Sigmoid colon (tissue), 7 donors: Measurements from ENCODE around the gene GPR158. TPM values are rescaled to one million over a fixed set of nuclear protein-coding genes. Genes with fewer than 3 reads are reported as not detected.
A peak's percentile ranks its signal among the peaks of the same experiment; 100 is the strongest.

ENCODE experiments used
- DNase-seq: peaks from one replicate; pipeline ENCODE4 v3.0.0-alpha.2; 2019
- H3K27ac ChIP-seq, 4 donors: fragments of 200-600 bp; sonication (generic); one replicate each; pipeline ENCODE4 v1.5.1; 2016 to 2019; ENCODE audit warnings: mild to moderate bottlenecking in 1 of 4
- H3K27me3 ChIP-seq, 3 donors: fragments of 200-600 bp; sonication (generic); one replicate each; pipeline ENCODE4 v1.5.1; 2019; ENCODE audit warnings: mild to moderate bottlenecking in 1 of 3
- H3K36me3 ChIP-seq, 4 donors: fragments of 200-600 bp; sonication (generic); one replicate each; pipeline ENCODE4 v1.5.1; 2016 to 2019
- H3K4me1 ChIP-seq, 4 donors: fragments of 200-600 bp; sonication (generic); one replicate each; pipeline ENCODE4 v1.5.1; 2017 to 2019
- H3K4me3 ChIP-seq, 4 donors: fragments of 200-600 bp; sonication (generic); one replicate each; pipeline ENCODE4 v1.5.1; 2017 to 2019; ENCODE audit warnings: mild to moderate bottlenecking in 2 of 4, moderate library complexity in 1 of 4
- H3K9me3 ChIP-seq, 4 donors: fragments of 200-600 bp in 3 of 4; sonication (generic) in 3 of 4; one replicate each; pipeline versions ENCODE4 v1.5.1 to v1.6.1; 2013 to 2019
- CTCF ChIP-seq, 4 experiments: fragments of 450-650 bp in 3 of 4; fragments of 200-600 bp in 1 of 4; IDR thresholded peaks; one replicate each; pipeline ENCODE4 v1.5.1; 2016 to 2019; ENCODE audit warnings: antibody characterized with exemption in 4 of 4, mild to moderate bottlenecking in 3 of 4, moderate library complexity in 2 of 4
- EP300 ChIP-seq, 4 donors: sonication (generic); formaldehyde crosslinking; IDR thresholded peaks; one replicate each; pipeline ENCODE4 v1.6.1; 2017; ENCODE audit warnings: antibody characterized with exemption in 4 of 4
- POLR2A ChIP-seq, 2 donors: fragments of 450-650 bp; IDR thresholded peaks; one replicate each; pipeline ENCODE4 v1.6.1; 2016; ENCODE audit warnings: antibody characterized with exemption in 2 of 2, mild to moderate bottlenecking in 2 of 2, moderate library complexity in 2 of 2
- POLR2AphosphoS5 ChIP-seq, 4 donors: sonication (generic); formaldehyde crosslinking; IDR thresholded peaks; one replicate each; pipeline ENCODE4 v1.6.1; 2017; ENCODE audit warnings: antibody characterized with exemption in 4 of 4
- WGBS, 2 donors: extraction: QIAGEN DNeasy Blood & Tissue Kit; methylation state at CpG; one replicate each; pipeline ENCODE4 v1.1.7; 2013; 5-methylcytosine and 5-hydroxymethylcytosine counted together
- intact Hi-C: fragments of 100-400 bp; cut with DNase I; formaldehyde crosslinking; loops from one replicate; pipeline ENCODE4 v1.15.1; 2023
- polyA plus RNA-seq, 3 donors: library from polyadenylated mRNA; stranded (reverse); fragments of 200-250 nt; gene quantifications; one replicate each; pipeline ENCODE4 v1.2.3, GENCODE V29; 2013
- total RNA-seq, 4 donors: library from RNA; depleted of rRNA; stranded (reverse); fragments of >200 nt; gene quantifications; one replicate each; pipeline ENCODE4 v1.1.0, GENCODE V29; 2016
- donor health status: healthy with polysubstance abuse.
- donor health status: Bipolar disorder and iron deficiency.
- donor health status: healthy.

Gene GPR158
- total and polyA plus RNA-seq, 7 donors = 0.16 to 1.1 (median 0.54) TPM; not detected in 2

- TF ChIP-seq POLR2AphosphoS5 (IDR thresholded peaks at IDR 0.05) (no peak), EP300 (IDR thresholded peaks at IDR 0.05) (no peak), POLR2A (IDR thresholded peaks at IDR 0.05) (no peak), CTCF (IDR thresholded peaks at IDR 0.05) (no peak)
- H3K9me3 ChIP-seq = no peaks in the 10 kb centered on the region
- no peak overlapping the region for H3K4me3 ChIP-seq
- no peaks in the 10 kb centered on the region for H3K36me3 ChIP-seq
- no peak for DNase-seq
- intact Hi-C loops = no loop called here
- no peaks in the 10 kb centered on the region for H3K27me3 ChIP-seq
- WGBS, 2 donors = 27 to 30% methylated on average over 4 of the region's 4 CpGs
- H3K27ac ChIP-seq = no peak overlapping the region
- no peaks in the 10 kb centered on the region for H3K4me1 ChIP-seq
These were observed 281.3 kb downstream of the GPR158 start for GRCh38 chr10:25455980-25456567.

- 85 to 89% methylated on average over 2 of the region's 2 CpGs for WGBS, 2 donors
- H3K36me3 ChIP-seq = no peaks in the 10 kb centered on the region
- H3K27me3 ChIP-seq = no peaks in the 10 kb centered on the region
- H3K9me3 ChIP-seq = peaks cover 0 to 3% (median 0%) of the 10 kb centered on the region in 4 donors
- intact Hi-C loops = no loop called here
- TF ChIP-seq CTCF (IDR thresholded peaks at IDR 0.05) (no peak), POLR2A (IDR thresholded peaks at IDR 0.05) (no peak), POLR2AphosphoS5 (IDR thresholded peaks at IDR 0.05) (no peak), EP300 (IDR thresholded peaks at IDR 0.05) (no peak)
- H3K4me3 ChIP-seq = no peak overlapping the region
- H3K27ac ChIP-seq = no peak overlapping the region
- DNase-seq = no peak
- H3K4me1 ChIP-seq = no peaks in the 10 kb centered on the region
These were observed 282.8 kb downstream of the GPR158 start for GRCh38 chr10:25457552-25457951.

DNA sequence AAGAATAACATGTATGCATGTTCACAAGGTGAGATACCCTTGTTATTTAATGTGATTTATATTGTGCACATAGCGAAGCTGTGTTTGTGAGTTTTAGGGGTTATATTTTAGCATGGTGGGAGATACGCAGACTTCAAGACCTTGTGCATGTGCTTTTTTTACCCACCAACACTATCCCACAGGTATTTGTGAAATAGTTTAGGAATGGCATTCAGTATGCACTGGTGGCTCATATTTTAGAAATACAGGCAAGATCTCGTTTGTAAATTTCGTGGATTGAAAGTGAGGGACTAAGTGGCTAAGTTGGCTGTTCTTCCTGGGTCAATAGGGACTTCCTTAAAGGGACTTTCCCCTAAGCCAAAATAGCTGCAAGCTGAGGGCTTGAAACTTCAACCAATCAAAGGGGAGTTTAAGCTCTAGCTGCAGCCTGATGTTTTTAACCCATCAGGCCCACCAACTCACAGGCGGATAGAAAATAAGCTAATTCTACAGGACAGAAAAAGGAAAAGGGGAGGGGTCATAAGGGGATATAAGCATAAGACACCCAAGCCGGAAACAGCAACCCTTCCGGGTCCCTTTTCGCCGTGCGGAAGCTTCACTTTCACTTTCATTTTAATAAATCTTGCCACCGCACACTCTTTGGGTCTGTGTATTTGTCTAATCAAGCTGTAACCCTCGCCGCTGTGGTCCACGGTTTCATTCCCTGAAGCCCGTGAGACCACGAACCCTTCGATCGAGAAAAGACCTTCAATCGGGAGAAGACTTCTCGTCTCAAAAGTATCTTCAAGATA lies 291.0 kb downstream of the GPR158 start:
- TF ChIP-seq EP300 (IDR thresholded peaks at IDR 0.05) (no peak), CTCF (IDR thresholded peaks at IDR 0.05) (no peak), POLR2A (IDR thresholded peaks at IDR 0.05) (no peak), POLR2AphosphoS5 (IDR thresholded peaks at IDR 0.05) (no peak)
- 88 to 90% methylated on average over 20 of the region's 20 CpGs for WGBS, 2 donors
- intact Hi-C loops = no loop called here
- H3K9me3 ChIP-seq = peaks cover 0 to 3% (median 0%) of the 10 kb centered on the region in 4 donors
- H3K36me3 ChIP-seq = no peaks in the 10 kb centered on the region
- H3K27ac ChIP-seq = no peak overlapping the region
- no peaks in the 10 kb centered on the region for H3K27me3 ChIP-seq
- no peaks in the 10 kb centered on the region for H3K4me1 ChIP-seq
- peak overlapping the region in 1 of 4 donors; percentile 4 for H3K4me3 ChIP-seq
- DNase-seq = no peak

- no peak overlapping the region for H3K27ac ChIP-seq
- no peak overlapping the region for H3K4me3 ChIP-seq
- TF ChIP-seq POLR2A (IDR thresholded peaks at IDR 0.05) = no peak
- no peak for TF ChIP-seq POLR2AphosphoS5 (IDR thresholded peaks at IDR 0.05)
- no peak for TF ChIP-seq EP300 (IDR thresholded peaks at IDR 0.05)
- no peak for TF ChIP-seq CTCF (IDR thresholded peaks at IDR 0.05)
- H3K4me1 ChIP-seq = no peaks in the 10 kb centered on the region
- H3K9me3 ChIP-seq = no peaks in the 10 kb centered on the region
- no peaks in the 10 kb centered on the region for H3K36me3 ChIP-seq
- 46 to 58% methylated on average over 8 of the region's 8 CpGs for WGBS, 2 donors
- no peaks in the 10 kb centered on the region for H3K27me3 ChIP-seq
- intact Hi-C loops = no loop called here
- DNase-seq = no peak
These were observed 293.1 kb downstream of the GPR158 start for GRCh38 chr10:25467881-25468280.
